Ectodermal cell (in vitro differentiated cells): ENCODE data around the gene ENOX1.

Source experiments
- H3K27ac ChIP-seq: 2 replicates; pipeline ENCODE4 v1.7.0; 2013; ENCODE audit warnings: mild to moderate bottlenecking, low read depth, low read length; ENCODE audit not compliant: insufficient read depth, poor library complexity, severe bottlenecking
- H3K27me3 ChIP-seq: 2 replicates; pipeline ENCODE4 v1.7.0; 2013; ENCODE audit warnings: mild to moderate bottlenecking, low read length; ENCODE audit not compliant: insufficient read depth, control insufficient read depth, poor library complexity, severe bottlenecking
- H3K36me3 ChIP-seq: one replicate; pipeline ENCODE4 v1.7.0; 2013; ENCODE audit warnings: low read length; ENCODE audit not compliant: control insufficient read depth, insufficient read depth
- H3K4me1 ChIP-seq: one replicate; pipeline ENCODE4 v1.7.0; 2013; ENCODE audit warnings: low read length; ENCODE audit not compliant: control insufficient read depth, insufficient read depth
- H3K4me3 ChIP-seq: 2 replicates; pipeline ENCODE4 v1.7.0; 2013; ENCODE audit warnings: low read depth, low read length, control low read depth; ENCODE audit not compliant: insufficient read depth
- H3K9me3 ChIP-seq: 2 replicates; pipeline ENCODE4 v1.7.0; 2013; ENCODE audit warnings: mild to moderate bottlenecking, low read length, moderate library complexity; ENCODE audit not compliant: control insufficient read depth
- WGBS, 2 experiments: methylation state at CpG; one replicate each; pipeline ENCODE4 v1.1.7; 2013; ENCODE audit warnings: missing lambda C conversion rate in 2 of 2; 5-methylcytosine and 5-hydroxymethylcytosine counted together

Gene ENOX1

GRCh38 chr13:43441899-43442499 lies 344.8 kb downstream of the ENOX1 start:
- Histone ChIP-seq H3K36me3 (no peaks in the 10 kb centered on the region), H3K27ac (no peak overlapping the region), H3K4me1 (peaks cover 18% of the 10 kb centered on the region), H3K4me3 (no peak overlapping the region), H3K27me3 (no peaks in the 10 kb centered on the region), H3K9me3 (no peaks in the 10 kb centered on the region)
- 88 to 95% methylated on average over 8 of the region's 8 CpGs for WGBS, 2 experiments

GRCh38 chr13:43441464-43441863 lies 345.3 kb downstream of the ENOX1 start:
- no peak overlapping the region for H3K27ac ChIP-seq
- H3K4me3 ChIP-seq, result no peak overlapping the region
- H3K36me3 ChIP-seq, result no peaks in the 10 kb centered on the region
- no peaks in the 10 kb centered on the region for H3K27me3 ChIP-seq
- WGBS, 2 experiments, result 82 to 90% methylated on average over 6 of the region's 6 CpGs
- peaks cover 18% of the 10 kb centered on the region for H3K4me1 ChIP-seq
- H3K9me3 ChIP-seq, result no peaks in the 10 kb centered on the region

- peaks cover 3% of the 10 kb centered on the region for H3K4me1 ChIP-seq
- 92 to 93% methylated on average over 3 of the region's 3 CpGs for WGBS, 2 experiments
- no peaks in the 10 kb centered on the region for H3K36me3 ChIP-seq
- no peak overlapping the region for H3K27ac ChIP-seq
- no peaks in the 10 kb centered on the region for H3K9me3 ChIP-seq
- H3K4me3 ChIP-seq, result no peak overlapping the region
- no peaks in the 10 kb centered on the region for H3K27me3 ChIP-seq
These were observed 352.6 kb downstream of the ENOX1 start for GRCh38 chr13:43434191-43434590.

GRCh38 chr13:43433691-43434141 lies 353.1 kb downstream of the ENOX1 start:
- 96% methylated on average over 1 of the region's 1 CpG for WGBS, 2 experiments
- Histone ChIP-seq H3K4me3 (no peak overlapping the region), H3K9me3 (no peaks in the 10 kb centered on the region), H3K4me1 (peaks cover 7% of the 10 kb centered on the region), H3K27me3 (no peaks in the 10 kb centered on the region), H3K36me3 (no peaks in the 10 kb centered on the region), H3K27ac (no peak overlapping the region)

- no peaks in the 10 kb centered on the region for H3K36me3 ChIP-seq
- H3K9me3 ChIP-seq, result no peaks in the 10 kb centered on the region
- H3K4me1 ChIP-seq, result peaks cover 7% of the 10 kb centered on the region
- no peaks in the 10 kb centered on the region for H3K27me3 ChIP-seq
- no peak overlapping the region for H3K27ac ChIP-seq
- 91 to 97% methylated on average over 5 of the region's 5 CpGs for WGBS, 2 experiments
- H3K4me3 ChIP-seq, result no peak overlapping the region
These were observed 353.8 kb downstream of the ENOX1 start for GRCh38 chr13:43432958-43433357.

GRCh38 chr13:43431841-43432240 lies 354.9 kb downstream of the ENOX1 start:
- Histone ChIP-seq H3K27me3 (no peaks in the 10 kb centered on the region), H3K36me3 (no peaks in the 10 kb centered on the region), H3K4me3 (no peak overlapping the region), H3K9me3 (no peaks in the 10 kb centered on the region), H3K4me1 (peaks cover 7% of the 10 kb centered on the region), H3K27ac (no peak overlapping the region)
- WGBS, 2 experiments, result 91 to 95% methylated on average over 8 of the region's 8 CpGs

- H3K27ac ChIP-seq, result no peak overlapping the region
- H3K9me3 ChIP-seq, result no peaks in the 10 kb centered on the region
- H3K4me1 ChIP-seq, result peaks cover 7% of the 10 kb centered on the region
- 77 to 81% methylated on average over 3 of the region's 4 CpGs for WGBS, 2 experiments
- H3K27me3 ChIP-seq, result no peaks in the 10 kb centered on the region
- no peaks in the 10 kb centered on the region for H3K36me3 ChIP-seq
- H3K4me3 ChIP-seq, result no peak overlapping the region
These were observed 355.5 kb downstream of the ENOX1 start for GRCh38 chr13:43431290-43431716.

- no peaks in the 10 kb centered on the region for H3K27me3 ChIP-seq
- H3K4me1 ChIP-seq, result peaks cover 12% of the 10 kb centered on the region
- no peaks in the 10 kb centered on the region for H3K36me3 ChIP-seq
- WGBS, 2 experiments, result 51 to 52% methylated on average over 7 to 8 of the region's 8 CpGs
- H3K4me3 ChIP-seq, result no peak overlapping the region
- no peaks in the 10 kb centered on the region for H3K9me3 ChIP-seq
- H3K27ac ChIP-seq, result no peak overlapping the region
These were observed 358.1 kb downstream of the ENOX1 start for GRCh38 chr13:43428545-43429296.

- Histone ChIP-seq H3K27ac (no peak overlapping the region), H3K9me3 (no peaks in the 10 kb centered on the region), H3K27me3 (no peaks in the 10 kb centered on the region), H3K4me3 (no peak overlapping the region), H3K36me3 (no peaks in the 10 kb centered on the region), H3K4me1 (peaks cover 12% of the 10 kb centered on the region)
- 85 to 92% methylated on average over 2 to 3 of the region's 4 CpGs for WGBS, 2 experiments
These were observed 360.4 kb downstream of the ENOX1 start for GRCh38 chr13:43426355-43426754.

- H3K36me3 ChIP-seq, result no peaks in the 10 kb centered on the region
- WGBS, 2 experiments, result 10 to 29% methylated on average over 1 of the region's 1 CpG
- no peak overlapping the region for H3K4me3 ChIP-seq
- H3K27ac ChIP-seq, result no peak overlapping the region
- H3K27me3 ChIP-seq, result no peaks in the 10 kb centered on the region
- peaks cover 12% of the 10 kb centered on the region for H3K4me1 ChIP-seq
- no peaks in the 10 kb centered on the region for H3K9me3 ChIP-seq
These were observed 361.5 kb downstream of the ENOX1 start for GRCh38 chr13:43425234-43425633.
